ENCODE results near the gene GNG12. TPM values are rescaled to one million over a fixed set of nuclear protein-coding genes. Genes with fewer than 3 reads are reported as not detected.

GNG12 gene
- total and polyA plus RNA-seq, 2 donors (not counting 1 experiment from before 2014, with no cell fraction given), result not detected

DNA sequence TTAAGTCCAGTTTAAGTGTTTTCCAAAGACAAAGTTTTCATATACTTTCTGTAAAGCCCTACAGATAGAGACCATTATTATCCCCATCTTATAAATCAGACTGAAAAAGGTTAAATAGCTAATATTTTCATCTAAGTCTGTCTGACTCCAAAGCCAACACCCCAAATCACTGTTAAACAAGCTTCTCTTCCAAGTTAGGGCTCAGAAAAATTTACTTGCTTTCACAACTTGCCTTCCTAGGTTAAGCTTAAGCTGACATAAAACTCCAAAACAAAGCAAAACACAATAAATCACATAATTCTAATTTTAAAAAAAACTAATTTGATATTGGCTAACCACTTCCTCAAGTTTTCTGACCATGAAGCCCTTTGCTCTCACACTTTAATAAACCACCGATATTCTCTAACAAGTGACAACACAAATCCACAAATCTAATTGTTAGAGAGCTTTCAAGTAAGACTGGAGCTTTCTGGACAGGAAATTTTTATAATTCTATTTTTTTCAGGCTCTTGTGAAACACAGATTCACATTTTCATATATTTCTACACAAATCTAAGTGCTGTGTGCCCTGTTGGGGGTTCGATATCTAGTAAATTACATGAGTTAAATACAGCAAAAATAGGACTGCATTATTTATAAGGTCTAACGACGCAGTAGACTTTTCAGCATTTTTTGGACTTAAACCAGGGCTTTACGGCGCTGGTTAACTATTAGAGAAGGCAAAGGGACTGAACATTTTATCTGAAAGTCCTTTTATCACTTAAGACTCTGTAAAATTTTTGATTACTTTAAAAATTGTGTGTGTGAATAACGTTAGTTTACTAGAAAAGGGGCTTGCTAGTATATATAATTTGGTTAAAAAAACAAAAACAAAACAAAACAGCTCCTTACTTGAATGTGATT is 2.1 kb downstream of the GNG12 start:
- Mint-ChIP-seq H3K27me3 (peaks cover 55% of the 10 kb centered on the region), H3K4me3 (peak overlapping the region; percentile 82), H3K9me3 (ENCODE audit: insufficient read depth) (no peaks in the 10 kb centered on the region), H3K4me1 (peaks cover 17% of the 10 kb centered on the region), H3K27ac (no peak overlapping the region)
- H2AFZ ChIP-seq (ENCODE audit: insufficient read depth, low read depth, low read length, poor library complexity, severe bottlenecking), result peak overlapping the region; percentile 69
- DNase-seq (no peak), ATAC-seq (ENCODE audit: low read depth) (no peak)
- peak overlapping the region in 1 of 5 experiments; percentile 54 for H3K4me3 ChIP-seq (ENCODE audit: control extremely low read depth in 1 of 5, extremely low read depth in 1 of 5, insufficient read depth in 1 of 5, low read depth in 2 of 5, low read length in 4 of 5)
- H4K20me1 ChIP-seq (ENCODE audit: control insufficient read depth, insufficient read depth, low read length, poor library complexity, severe bottlenecking), result no peaks in the 10 kb centered on the region
- peak overlapping the region; percentile 55 for H3K9ac ChIP-seq (ENCODE audit: low read length)
- H3K79me2 ChIP-seq (ENCODE audit: control insufficient read depth, insufficient read depth, low read length), result no peaks in the 10 kb centered on the region
- H3K9me3 ChIP-seq (ENCODE audit: control extremely low read depth in 1 of 3, control insufficient read depth in 2 of 3, insufficient read depth in 1 of 3, low read length in 2 of 3), result peaks cover 0 to 3% (median 0%) of the 10 kb centered on the region in 3 donors
- no peak overlapping the region for H3K27ac ChIP-seq (ENCODE audit: low read length in 2 of 2)
- intact Hi-C loops (cut with micrococcal nuclease), result no loop called here
- TF ChIP-seq, protein P1, sequence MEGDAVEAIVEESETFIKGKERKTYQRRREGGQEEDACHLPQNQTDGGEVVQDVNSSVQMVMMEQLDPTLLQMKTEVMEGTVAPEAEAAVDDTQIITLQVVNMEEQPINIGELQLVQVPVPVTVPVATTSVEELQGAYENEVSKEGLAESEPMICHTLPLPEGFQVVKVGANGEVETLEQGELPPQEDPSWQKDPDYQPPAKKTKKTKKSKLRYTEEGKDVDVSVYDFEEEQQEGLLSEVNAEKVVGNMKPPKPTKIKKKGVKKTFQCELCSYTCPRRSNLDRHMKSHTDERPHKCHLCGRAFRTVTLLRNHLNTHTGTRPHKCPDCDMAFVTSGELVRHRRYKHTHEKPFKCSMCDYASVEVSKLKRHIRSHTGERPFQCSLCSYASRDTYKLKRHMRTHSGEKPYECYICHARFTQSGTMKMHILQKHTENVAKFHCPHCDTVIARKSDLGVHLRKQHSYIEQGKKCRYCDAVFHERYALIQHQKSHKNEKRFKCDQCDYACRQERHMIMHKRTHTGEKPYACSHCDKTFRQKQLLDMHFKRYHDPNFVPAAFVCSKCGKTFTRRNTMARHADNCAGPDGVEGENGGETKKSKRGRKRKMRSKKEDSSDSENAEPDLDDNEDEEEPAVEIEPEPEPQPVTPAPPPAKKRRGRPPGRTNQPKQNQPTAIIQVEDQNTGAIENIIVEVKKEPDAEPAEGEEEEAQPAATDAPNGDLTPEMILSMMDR (IDR thresholded peaks at IDR 0.05), result no peak
- no peak for TF ChIP-seq EZH2 (IDR thresholded peaks at IDR 0.05; ENCODE audit: borderline replicate concordance, insufficient read depth, low read depth, low read length, poor library complexity, severe bottlenecking)
- POLR2A ChIA-PET, result no interaction called here
- peaks cover 18 to 25% of the 10 kb centered on the region in 2 donors for H3K4me1 ChIP-seq (ENCODE audit: control insufficient read depth in 2 of 2, insufficient read depth in 2 of 2, low read length in 2 of 2)
- peaks cover 0 to 35% (median 30%) of the 10 kb centered on the region in 4 experiments for H3K27me3 ChIP-seq (replicated peaks in 1 of 4; ENCODE audit: control extremely low read depth in 1 of 4, control insufficient read depth in 3 of 4, insufficient read depth in 4 of 4, low read length in 3 of 4)
- no CpG with 5 or more reads among the region's 7 CpGs for WGBS (ENCODE audit: insufficient coverage)
- H3K4me2 ChIP-seq (replicated peaks; ENCODE audit: low read depth, low read length, poor library complexity, severe bottlenecking), result peak overlapping the region; percentile 79
- CTCF ChIA-PET, result interaction anchor here (1.7 kb wide), 1 partner anchor 20 kb away, joined by 5 read pairs; no protein-coding TSS in a partner anchor
- no peaks in the 10 kb centered on the region for H3K36me3 ChIP-seq (replicated peaks in 1 of 2; ENCODE audit: control extremely low read depth in 1 of 2, control insufficient read depth in 1 of 2, extremely low read depth in 1 of 2, insufficient read depth in 2 of 2, low read length in 1 of 2)

DNA sequence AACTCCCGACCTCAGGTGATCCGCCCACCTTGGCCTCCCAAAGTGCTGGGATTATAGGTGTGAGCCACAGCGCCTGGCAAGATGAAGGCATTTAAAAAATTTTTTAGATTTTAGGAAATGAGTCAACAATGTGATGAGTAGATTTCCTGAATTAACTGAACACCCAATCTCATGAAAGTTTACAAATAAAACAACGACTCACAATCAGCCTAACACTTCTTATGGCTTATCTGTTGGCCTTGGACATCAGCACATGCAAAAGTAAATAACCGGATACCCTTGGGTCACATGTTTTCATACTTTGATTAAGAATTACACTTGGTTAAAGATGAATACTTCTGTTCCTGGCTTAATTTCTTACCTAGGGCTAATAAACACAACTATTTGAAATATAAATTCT is 3.0 kb downstream of the GNG12 start:
- intact Hi-C loops (cut with micrococcal nuclease), result no loop called here
- DNase-seq (no peak), ATAC-seq (ENCODE audit: low read depth) (no peak)
- Mint-ChIP-seq H3K4me3 (no peak overlapping the region), H3K9me3 (ENCODE audit: insufficient read depth) (no peaks in the 10 kb centered on the region), H3K27me3 (peaks cover 55% of the 10 kb centered on the region), H3K27ac (no peak overlapping the region), H3K4me1 (peaks cover 17% of the 10 kb centered on the region)
- no peaks in the 10 kb centered on the region for H4K20me1 ChIP-seq (ENCODE audit: control insufficient read depth, insufficient read depth, low read length, poor library complexity, severe bottlenecking)
- no peaks in the 10 kb centered on the region for H3K79me2 ChIP-seq (ENCODE audit: control insufficient read depth, insufficient read depth, low read length)
- no peak overlapping the region for H3K4me2 ChIP-seq (replicated peaks; ENCODE audit: low read depth, low read length, poor library complexity, severe bottlenecking)
- no peak overlapping the region for H3K4me3 ChIP-seq (ENCODE audit: control extremely low read depth in 1 of 5, extremely low read depth in 1 of 5, insufficient read depth in 1 of 5, low read depth in 2 of 5, low read length in 4 of 5)
- peaks cover 0 to 3% (median 0%) of the 10 kb centered on the region in 3 donors for H3K9me3 ChIP-seq (ENCODE audit: control extremely low read depth in 1 of 3, control insufficient read depth in 2 of 3, insufficient read depth in 1 of 3, low read length in 2 of 3)
- 60% methylated on average over 1 of the region's 5 CpGs for WGBS (ENCODE audit: insufficient coverage)
- H3K9ac ChIP-seq (ENCODE audit: low read length), result no peak overlapping the region
- CTCF ChIA-PET, result interaction anchor here (1.7 kb wide), 1 partner anchor 21 kb away, joined by 5 read pairs; no protein-coding TSS in a partner anchor
- TF ChIP-seq EZH2 (IDR thresholded peaks at IDR 0.05; ENCODE audit: borderline replicate concordance, insufficient read depth, low read depth, low read length, poor library complexity, severe bottlenecking), result no peak
- TF ChIP-seq, protein P1 (IDR thresholded peaks at IDR 0.05), result no peak
- no peaks in the 10 kb centered on the region for H3K36me3 ChIP-seq (replicated peaks in 1 of 2; ENCODE audit: control extremely low read depth in 1 of 2, control insufficient read depth in 1 of 2, extremely low read depth in 1 of 2, insufficient read depth in 2 of 2, low read length in 1 of 2)
- H3K4me1 ChIP-seq (ENCODE audit: control insufficient read depth in 2 of 2, insufficient read depth in 2 of 2, low read length in 2 of 2), result peaks cover 18 to 25% of the 10 kb centered on the region in 2 donors
- H2AFZ ChIP-seq (ENCODE audit: insufficient read depth, low read depth, low read length, poor library complexity, severe bottlenecking), result no peak overlapping the region
- peaks cover 0 to 33% (median 29%) of the 10 kb centered on the region in 4 experiments for H3K27me3 ChIP-seq (replicated peaks in 1 of 4; ENCODE audit: control extremely low read depth in 1 of 4, control insufficient read depth in 3 of 4, insufficient read depth in 4 of 4, low read length in 3 of 4)
- H3K27ac ChIP-seq (ENCODE audit: low read length in 2 of 2), result no peak overlapping the region
- POLR2A ChIA-PET, result no interaction called here
